GM19239 (cell line): ENCODE measurements around the gene CCDC82.

ENCODE experiments used
- DNase-seq: peaks from one replicate; pipeline ENCODE4 v3.0.0; 2011; ENCODE audit warnings: low spot score; ENCODE audit not compliant: insufficient read length
- FAIRE-seq: peaks from 2 replicates; lab custom pipeline; 2011; peaks lifted over from hg19 to GRCh38; lab: Jason Lieb, UNC

Gene CCDC82

DNA sequence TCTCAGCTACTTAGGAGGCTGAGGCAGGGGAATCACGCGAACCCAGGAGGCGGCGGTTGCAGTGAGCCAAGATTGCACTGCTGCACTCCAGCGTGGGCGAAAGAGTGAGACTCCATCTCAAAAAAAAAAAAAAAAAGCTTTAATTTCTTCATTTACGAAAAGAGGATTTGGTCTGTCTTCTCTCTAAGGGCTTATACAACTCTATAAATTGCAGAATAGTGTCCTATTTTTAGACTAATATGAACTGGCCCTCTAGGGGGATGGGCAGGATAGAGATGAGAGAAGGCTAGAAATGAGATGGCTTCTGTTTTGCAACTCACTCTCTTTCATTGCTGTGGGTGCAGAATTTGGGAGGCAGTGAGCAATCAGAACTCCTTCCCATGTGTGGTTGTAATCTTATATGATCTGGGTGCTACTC, 58.0 kb downstream of the CCDC82 start:
- DNase-seq = no peak
- no peak for FAIRE-seq

- no peak for FAIRE-seq
- DNase-seq = no peak
These were observed 59.2 kb downstream of the CCDC82 start for GRCh38 chr11:96330511-96330859.

- DNase-seq (no peak), FAIRE-seq (no peak)
These were observed 59.7 kb downstream of the CCDC82 start for GRCh38 chr11:96329855-96330510.

DNA sequence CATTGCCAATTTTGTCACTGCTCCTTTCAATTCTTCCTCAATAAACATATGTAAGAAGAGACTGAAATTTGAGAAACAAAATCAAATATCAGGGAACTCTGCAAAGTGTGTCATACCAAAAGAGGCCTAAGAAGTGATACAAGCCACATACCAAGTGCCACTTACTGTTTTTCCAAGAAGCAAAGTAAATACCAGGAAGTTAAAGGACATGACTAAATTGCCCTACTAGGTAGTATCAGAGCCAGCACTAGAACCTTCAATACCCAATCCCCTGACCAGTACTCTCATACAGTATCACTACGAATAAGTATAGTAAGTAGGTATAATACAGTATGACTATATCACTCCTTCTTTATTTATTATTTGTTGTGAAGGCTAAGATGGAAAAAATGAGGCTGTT, 60.3 kb downstream of the CCDC82 start:
- no peak for DNase-seq
- FAIRE-seq = no peak

DNA sequence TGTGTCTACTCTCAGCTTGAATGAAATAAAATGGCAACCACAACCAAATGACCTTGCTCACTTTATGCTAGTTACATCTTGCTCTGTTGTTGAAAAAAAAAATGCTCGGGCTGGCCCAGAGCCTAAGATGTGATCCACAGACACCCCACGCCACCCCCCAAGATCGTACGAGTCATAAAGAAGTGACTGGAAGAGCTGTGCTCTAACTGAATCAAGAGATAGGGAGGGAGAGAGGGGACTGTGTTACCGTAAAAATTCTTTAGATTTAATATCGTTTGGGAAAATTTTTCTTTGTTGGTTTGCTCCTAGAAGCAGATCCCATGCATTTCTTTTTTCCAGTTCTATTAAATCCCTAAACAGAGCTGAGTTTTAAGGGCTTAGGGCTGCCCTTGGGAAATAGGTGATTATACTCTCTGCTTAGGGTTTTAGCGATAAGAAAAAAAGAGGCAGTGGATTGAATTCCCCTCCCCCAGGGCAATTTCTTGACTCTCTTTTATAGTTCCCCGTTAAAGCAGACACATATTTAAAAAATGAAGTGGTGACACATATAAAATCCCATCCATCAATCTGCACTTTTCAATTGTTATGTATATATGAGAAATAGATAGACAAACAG, 61.2 kb downstream of the CCDC82 start:
- DNase-seq (no peak), FAIRE-seq (no peak)

DNA sequence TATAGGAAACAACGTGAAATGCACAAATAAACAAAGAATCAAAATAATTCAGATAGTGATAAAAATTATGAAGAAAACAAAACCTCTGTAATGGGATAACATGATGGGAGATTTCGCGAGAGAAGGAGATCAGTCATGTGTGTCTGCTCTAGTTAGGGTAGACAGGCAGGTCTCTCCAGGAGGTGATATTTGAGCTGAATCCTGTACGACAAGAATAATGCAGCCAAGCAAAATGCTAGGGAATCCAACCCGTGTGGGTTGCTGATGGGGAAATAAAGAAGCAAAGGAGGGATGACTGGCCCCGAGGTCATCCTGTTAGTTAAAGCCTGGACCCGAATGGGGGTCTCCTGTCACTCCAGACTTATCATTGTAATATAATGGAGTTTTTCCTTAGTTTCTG, 62.8 kb downstream of the CCDC82 start:
- FAIRE-seq = no peak
- no peak for DNase-seq

DNA sequence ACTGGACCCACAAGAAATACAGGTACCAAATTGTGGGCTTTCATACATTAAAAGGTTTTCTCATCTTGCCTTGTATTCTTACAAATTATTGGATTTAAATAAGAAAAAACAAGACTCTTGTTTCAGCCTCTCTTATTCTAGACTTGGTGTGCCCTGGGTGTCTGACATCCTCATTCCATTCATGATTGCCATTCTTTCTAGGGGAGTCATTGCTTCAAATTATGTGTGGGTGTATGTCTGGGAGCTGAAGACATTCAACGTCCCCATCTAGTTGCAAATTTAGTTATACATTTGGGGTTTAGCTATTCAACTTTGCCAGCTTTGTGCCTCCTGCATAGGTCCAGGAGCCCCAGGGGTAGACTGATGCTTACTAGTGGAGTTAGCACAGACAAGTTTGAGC, 64.8 kb downstream of the CCDC82 start:
- FAIRE-seq (no peak), DNase-seq (no peak)

GRCh38 chr11:96323642-96323985, 66.1 kb downstream of the CCDC82 start:
- DNase-seq = no peak
- no peak for FAIRE-seq

DNA sequence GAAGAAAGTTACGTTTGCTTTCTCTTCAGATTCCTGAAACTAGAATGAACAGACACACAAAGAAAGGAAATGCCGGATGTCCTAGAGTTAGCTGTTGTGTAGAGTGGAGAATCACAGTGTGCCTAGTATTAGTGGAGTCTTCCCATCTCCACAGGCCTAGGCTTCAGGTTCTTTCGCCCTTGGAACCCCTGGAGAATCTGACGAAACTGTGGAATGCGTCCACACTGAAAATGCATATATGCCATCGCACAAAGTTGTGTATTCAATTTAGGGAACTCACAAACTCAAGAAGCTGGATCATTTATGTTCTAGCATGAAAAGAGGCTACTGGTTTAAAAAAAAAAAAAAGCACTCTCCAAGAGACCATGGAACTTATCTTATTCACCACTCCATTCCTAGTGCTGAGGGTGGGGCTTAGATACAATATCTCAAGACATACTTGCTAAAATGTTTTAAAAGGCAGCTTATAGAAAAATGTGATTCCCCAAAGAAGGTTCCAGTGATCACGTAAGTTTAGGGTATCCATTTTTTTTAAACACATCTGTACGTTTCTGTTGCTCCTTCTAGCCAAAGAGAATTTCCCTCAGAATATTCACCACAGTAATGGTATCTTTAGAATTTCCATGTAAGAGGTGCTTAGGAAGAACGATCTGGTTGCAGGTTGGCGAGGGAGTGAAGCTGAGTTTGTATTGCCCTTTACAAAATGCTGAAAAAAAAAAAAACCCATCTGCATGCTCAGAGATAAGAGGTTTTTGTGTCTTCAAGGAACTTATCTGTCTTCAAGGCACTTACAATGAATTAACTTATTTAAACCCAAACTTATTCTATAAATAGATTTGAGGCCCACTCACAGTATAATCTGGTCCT, 66.7 kb downstream of the CCDC82 start:
- DNase-seq (no peak), FAIRE-seq (no peak)

- DNase-seq = no peak
- no peak for FAIRE-seq
These were observed 68.6 kb downstream of the CCDC82 start for GRCh38 chr11:96321091-96321490.

DNA sequence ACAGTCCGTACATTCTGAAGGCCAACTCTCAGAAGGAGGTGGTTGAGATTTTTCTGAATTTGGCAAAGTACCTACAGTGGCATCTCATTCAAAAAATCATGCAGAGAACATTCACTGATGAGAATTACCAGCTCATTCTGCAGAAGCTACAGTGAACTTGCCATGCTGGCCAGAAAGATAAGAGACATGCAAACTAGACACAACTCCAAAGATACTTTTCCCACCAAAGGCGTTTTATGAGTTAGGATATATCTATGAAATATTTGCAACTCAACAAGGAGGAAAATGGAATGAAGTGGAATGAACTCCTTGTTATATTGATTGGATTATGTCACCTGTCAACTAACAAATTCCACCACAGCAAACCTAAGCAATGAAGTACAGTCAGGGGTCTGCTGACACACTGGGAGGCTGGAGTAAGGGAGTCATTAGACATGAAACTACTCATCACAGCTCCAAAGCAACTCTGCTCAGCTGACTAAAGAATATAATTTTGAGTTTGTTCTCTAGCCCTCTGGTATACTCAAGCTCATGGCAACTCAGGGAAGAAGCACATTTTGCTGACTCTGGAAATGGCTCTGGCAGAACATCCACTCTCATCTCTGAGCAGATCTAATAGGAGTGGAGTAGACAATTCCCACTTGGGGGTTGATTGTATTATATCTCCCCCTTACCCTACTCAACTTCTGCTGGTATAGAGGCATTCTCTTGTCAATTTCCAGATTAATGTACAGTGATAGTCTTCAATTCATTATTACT, 69.6 kb downstream of the CCDC82 start:
- DNase-seq = no peak
- no peak for FAIRE-seq

DNA sequence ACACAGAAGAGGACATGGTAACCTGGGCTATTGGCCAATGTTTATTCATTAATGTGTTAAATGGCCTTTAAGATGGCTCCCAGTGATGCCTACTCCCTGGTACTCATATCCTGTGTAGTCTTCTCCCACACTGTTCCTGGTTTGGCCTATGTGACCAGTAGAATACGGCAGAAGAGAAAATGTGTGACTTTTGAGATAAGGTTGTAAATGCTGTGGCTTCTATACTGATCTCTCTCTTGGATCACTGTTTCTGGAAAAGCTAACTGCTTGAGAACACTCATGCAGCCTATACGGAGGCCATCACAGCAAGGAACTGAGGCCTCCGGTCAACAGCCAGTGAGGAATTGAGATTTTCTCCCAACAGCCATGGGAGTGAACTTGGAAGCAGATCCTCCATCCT, 70.9 kb downstream of the CCDC82 start:
- no peak for DNase-seq
- FAIRE-seq = no peak

GRCh38 chr11:96318399-96318798, 71.3 kb downstream of the CCDC82 start:
- FAIRE-seq = no peak
- no peak for DNase-seq

DNA sequence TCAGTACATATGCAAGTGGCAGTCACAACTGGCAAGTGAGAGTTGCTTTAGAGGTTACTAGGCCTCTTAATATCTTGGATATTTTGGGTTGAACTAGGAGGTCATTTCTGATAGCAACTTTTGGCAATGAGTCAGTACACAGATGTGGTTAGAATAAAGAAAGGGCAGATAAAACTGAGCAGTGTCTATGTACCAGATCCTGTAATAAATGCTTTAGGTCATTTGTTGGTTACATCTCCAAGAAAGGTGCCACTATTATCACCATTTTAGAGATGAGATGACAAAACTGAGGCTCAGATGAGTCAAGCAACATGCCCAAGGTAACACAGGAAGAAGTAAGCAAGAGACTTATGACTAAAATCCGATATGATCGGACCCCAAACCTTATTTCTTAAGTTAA, 71.7 kb downstream of the CCDC82 start:
- FAIRE-seq = no peak
- DNase-seq = no peak

GRCh38 chr11:96317571-96317970, 72.1 kb downstream of the CCDC82 start:
- DNase-seq (no peak), FAIRE-seq (no peak)

- DNase-seq = no peak
- FAIRE-seq = no peak
These were observed 72.8 kb downstream of the CCDC82 start for GRCh38 chr11:96316869-96317268.

- FAIRE-seq = no peak
These were observed 74.2 kb downstream of the CCDC82 start for GRCh38 chr11:96315476-96315875.

GRCh38 chr11:96314326-96315020, 75.2 kb downstream of the CCDC82 start:
- DNase-seq (no peak), FAIRE-seq (no peak)

More at GRCh38 chr11:96315476-96315875, 74.2 kb downstream of the CCDC82 start:
- DNase-seq = no peak

DNA sequence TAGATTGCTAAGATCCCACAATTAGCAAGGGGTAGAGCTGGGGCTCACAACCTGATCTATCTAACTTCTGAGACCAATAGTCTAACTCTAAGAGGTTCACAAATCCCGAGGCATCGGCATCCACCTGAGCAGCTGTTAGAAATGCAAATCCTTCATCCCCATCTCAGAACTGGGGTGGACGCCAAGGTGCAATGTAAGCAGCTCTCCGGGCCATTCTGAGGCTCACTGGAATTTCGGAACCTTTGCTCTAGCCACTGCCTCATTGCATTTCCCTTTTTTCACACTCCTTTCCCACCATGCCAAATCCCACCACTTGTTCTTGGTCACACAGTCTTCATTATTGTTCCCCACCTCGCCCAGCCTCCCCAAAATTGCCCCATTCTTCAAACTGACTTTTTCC, 76.5 kb downstream of the CCDC82 start:
- no peak for FAIRE-seq
- DNase-seq = no peak

DNA sequence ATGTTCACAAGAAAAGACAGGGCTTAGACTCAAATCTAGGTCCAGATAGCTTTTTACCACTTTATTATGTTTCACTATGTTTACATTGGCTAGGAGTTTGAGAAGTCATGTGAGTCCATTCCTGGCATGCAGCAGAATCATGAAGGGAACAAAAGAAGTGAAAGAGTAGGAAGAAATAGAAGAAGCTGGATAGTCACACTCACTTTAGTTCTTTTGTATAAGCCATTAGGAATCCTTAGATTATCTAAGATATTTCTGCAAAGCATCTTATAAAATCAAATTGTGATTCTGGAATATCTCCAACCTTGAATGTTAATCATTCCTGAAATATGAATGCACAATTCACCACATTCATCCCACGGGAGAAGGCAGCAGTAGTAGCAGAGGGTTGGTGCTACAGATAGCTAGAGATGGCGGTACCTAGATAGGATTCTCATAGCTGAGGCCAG, 78.6 kb downstream of the CCDC82 start:
- FAIRE-seq (no peak), DNase-seq (no peak)
